Measurements from ENCODE around the gene CDH4. TPM values are rescaled to one million over a fixed set of nuclear protein-coding genes. Genes with fewer than 3 reads are reported as not detected.

The CDH4 gene
- total RNA-seq, 1 experiment from 2014 or later: not detected

DNA sequence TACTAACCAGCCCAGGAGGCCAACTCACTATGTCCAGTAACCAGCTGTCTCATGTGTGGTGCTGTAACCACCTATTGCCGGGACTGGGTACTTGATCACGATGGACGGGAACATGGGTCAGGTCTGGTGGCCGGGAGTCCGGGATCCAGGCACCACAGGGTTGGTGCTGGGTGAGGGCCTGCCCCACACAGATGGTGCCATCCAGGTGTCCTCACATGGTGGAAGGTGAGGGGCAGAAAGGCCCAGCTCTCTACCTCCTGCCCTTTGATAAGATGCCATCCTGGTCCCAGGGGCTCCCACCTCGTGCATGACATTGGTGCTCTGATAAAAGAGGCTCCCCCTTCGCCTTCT is 697.3 kb downstream of the CDH4 start:
- POLR2A ChIA-PET: no interaction called here
- no peak overlapping the region for H3K4me3 ChIP-seq (ENCODE audit: low read depth in 2 of 2, low read length in 2 of 2)
- H3K27ac ChIP-seq (ENCODE audit: low read length): no peak overlapping the region
- ATAC-seq (peak; percentile 40; the same call in 1 of the 2 replicates), DNase-seq (ENCODE audit: low read depth, low spot score) (no peak)
- CTCF ChIA-PET: no interaction called here
- no peaks in the 10 kb centered on the region for H3K36me3 ChIP-seq (ENCODE audit: control insufficient read depth, insufficient read depth, low read length)
- H3K27me3 ChIP-seq (ENCODE audit: control insufficient read depth, insufficient read depth, low read length): no peaks in the 10 kb centered on the region
- intact Hi-C loops (cut with micrococcal nuclease; ENCODE audit: unreplicated experiment): no loop called here
- no peaks in the 10 kb centered on the region for H3K4me1 ChIP-seq (ENCODE audit: control insufficient read depth, insufficient read depth, low read length)
- no peak for TF ChIP-seq SIN3A (IDR thresholded peaks at IDR 0.05; ENCODE audit: borderline replicate concordance, insufficient read depth, low read depth, low read length)
- H3K9me3 ChIP-seq (ENCODE audit: control insufficient read depth, insufficient read depth, low read depth, low read length): no peaks in the 10 kb centered on the region
- in situ Hi-C loops (cut with HindIII; ENCODE audit: low pct_unique_long_range_greater_than_20kb, low sequenced_read_pairs): no loop called here
- BruUV-seq (replicated peaks): no TSS peak

GRCh38 chr20:61949714-61950640 is 697.9 kb downstream of the CDH4 start:
- peak; percentile 44; the same call in 1 of the 2 replicates for ATAC-seq

DNA sequence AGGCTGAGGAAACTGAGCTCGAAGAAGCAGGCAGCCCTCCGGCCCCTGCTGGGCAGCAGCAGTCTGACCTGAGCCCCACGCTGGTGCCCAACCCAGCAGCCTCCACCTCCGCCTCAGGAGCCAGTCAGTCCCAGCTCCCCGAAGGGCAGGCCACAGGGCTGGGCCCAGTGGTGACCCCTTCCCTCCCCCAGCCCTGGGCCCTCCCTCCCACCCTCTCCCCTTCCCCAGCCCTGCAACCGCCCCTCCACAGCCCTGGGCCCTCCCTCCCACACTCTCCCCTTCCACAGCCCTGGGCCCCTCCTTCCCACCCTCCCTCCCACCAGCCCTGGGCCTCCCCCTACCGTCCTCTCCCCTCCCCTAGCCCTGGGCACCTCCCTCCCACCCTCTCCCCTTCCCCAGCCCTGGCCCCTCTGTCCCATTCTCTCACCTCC is 698.6 kb downstream of the CDH4 start:
- H3K36me3 ChIP-seq (ENCODE audit: control insufficient read depth, insufficient read depth, low read length): no peaks in the 10 kb centered on the region
- no peak overlapping the region for H3K27ac ChIP-seq (ENCODE audit: low read length)
- DNase-seq (ENCODE audit: low read depth, low spot score): no peak
- H3K27me3 ChIP-seq (ENCODE audit: control insufficient read depth, insufficient read depth, low read length): no peaks in the 10 kb centered on the region
- ChIA-PET CTCF (no interaction called here), POLR2A (no interaction called here)
- no peaks in the 10 kb centered on the region for H3K9me3 ChIP-seq (ENCODE audit: control insufficient read depth, insufficient read depth, low read depth, low read length)
- in situ Hi-C loops (cut with HindIII; ENCODE audit: low pct_unique_long_range_greater_than_20kb, low sequenced_read_pairs) (no loop called here), intact Hi-C loops (cut with micrococcal nuclease; ENCODE audit: unreplicated experiment) (no loop called here)
- no TSS peak for BruUV-seq (replicated peaks)
- H3K4me1 ChIP-seq (ENCODE audit: control insufficient read depth, insufficient read depth, low read length): no peaks in the 10 kb centered on the region
- H3K4me3 ChIP-seq (ENCODE audit: low read depth in 2 of 2, low read length in 2 of 2): no peak overlapping the region
- TF ChIP-seq SIN3A (IDR thresholded peaks at IDR 0.05; ENCODE audit: borderline replicate concordance, insufficient read depth, low read depth, low read length) (no peak), POLR2AphosphoS5 (IDR thresholded peaks at IDR 0.05; ENCODE audit: low read depth, low read length) (no peak), TCF7L2 (IDR thresholded peaks at IDR 0.05; ENCODE audit: low read depth, low read length) (no peak)
- TF ChIP-seq, protein P1, sequence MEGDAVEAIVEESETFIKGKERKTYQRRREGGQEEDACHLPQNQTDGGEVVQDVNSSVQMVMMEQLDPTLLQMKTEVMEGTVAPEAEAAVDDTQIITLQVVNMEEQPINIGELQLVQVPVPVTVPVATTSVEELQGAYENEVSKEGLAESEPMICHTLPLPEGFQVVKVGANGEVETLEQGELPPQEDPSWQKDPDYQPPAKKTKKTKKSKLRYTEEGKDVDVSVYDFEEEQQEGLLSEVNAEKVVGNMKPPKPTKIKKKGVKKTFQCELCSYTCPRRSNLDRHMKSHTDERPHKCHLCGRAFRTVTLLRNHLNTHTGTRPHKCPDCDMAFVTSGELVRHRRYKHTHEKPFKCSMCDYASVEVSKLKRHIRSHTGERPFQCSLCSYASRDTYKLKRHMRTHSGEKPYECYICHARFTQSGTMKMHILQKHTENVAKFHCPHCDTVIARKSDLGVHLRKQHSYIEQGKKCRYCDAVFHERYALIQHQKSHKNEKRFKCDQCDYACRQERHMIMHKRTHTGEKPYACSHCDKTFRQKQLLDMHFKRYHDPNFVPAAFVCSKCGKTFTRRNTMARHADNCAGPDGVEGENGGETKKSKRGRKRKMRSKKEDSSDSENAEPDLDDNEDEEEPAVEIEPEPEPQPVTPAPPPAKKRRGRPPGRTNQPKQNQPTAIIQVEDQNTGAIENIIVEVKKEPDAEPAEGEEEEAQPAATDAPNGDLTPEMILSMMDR (IDR thresholded peaks at IDR 0.05): no peak
- TF ChIP-seq, protein P2, sequence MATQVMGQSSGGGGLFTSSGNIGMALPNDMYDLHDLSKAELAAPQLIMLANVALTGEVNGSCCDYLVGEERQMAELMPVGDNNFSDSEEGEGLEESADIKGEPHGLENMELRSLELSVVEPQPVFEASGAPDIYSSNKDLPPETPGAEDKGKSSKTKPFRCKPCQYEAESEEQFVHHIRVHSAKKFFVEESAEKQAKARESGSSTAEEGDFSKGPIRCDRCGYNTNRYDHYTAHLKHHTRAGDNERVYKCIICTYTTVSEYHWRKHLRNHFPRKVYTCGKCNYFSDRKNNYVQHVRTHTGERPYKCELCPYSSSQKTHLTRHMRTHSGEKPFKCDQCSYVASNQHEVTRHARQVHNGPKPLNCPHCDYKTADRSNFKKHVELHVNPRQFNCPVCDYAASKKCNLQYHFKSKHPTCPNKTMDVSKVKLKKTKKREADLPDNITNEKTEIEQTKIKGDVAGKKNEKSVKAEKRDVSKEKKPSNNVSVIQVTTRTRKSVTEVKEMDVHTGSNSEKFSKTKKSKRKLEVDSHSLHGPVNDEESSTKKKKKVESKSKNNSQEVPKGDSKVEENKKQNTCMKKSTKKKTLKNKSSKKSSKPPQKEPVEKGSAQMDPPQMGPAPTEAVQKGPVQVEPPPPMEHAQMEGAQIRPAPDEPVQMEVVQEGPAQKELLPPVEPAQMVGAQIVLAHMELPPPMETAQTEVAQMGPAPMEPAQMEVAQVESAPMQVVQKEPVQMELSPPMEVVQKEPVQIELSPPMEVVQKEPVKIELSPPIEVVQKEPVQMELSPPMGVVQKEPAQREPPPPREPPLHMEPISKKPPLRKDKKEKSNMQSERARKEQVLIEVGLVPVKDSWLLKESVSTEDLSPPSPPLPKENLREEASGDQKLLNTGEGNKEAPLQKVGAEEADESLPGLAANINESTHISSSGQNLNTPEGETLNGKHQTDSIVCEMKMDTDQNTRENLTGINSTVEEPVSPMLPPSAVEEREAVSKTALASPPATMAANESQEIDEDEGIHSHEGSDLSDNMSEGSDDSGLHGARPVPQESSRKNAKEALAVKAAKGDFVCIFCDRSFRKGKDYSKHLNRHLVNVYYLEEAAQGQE (IDR thresholded peaks at IDR 0.05; ENCODE audit: insufficient read depth in 1 of 2, low read depth in 2 of 2, low read length in 1 of 2): no peak
- peak; percentile 54; the same call in 1 of the 2 replicates for ATAC-seq

More at GRCh38 chr20:61949714-61950640, 697.9 kb downstream of the CDH4 start:
- intact Hi-C loops (cut with micrococcal nuclease; ENCODE audit: unreplicated experiment) (no loop called here), in situ Hi-C loops (cut with HindIII; ENCODE audit: low pct_unique_long_range_greater_than_20kb, low sequenced_read_pairs) (no loop called here)
- H3K9me3 ChIP-seq (ENCODE audit: control insufficient read depth, insufficient read depth, low read depth, low read length): no peaks in the 10 kb centered on the region
- H3K4me3 ChIP-seq (ENCODE audit: low read depth in 2 of 2, low read length in 2 of 2): no peak overlapping the region
- ChIA-PET CTCF (no interaction called here), POLR2A (no interaction called here)
- BruUV-seq (replicated peaks): no TSS peak
- DNase-seq (ENCODE audit: low read depth, low spot score): no peak
- no peaks in the 10 kb centered on the region for H3K27me3 ChIP-seq (ENCODE audit: control insufficient read depth, insufficient read depth, low read length)
- no peak for TF ChIP-seq TCF7L2 (IDR thresholded peaks at IDR 0.05; ENCODE audit: low read depth, low read length)
- TF ChIP-seq, protein P2 (IDR thresholded peaks at IDR 0.05; ENCODE audit: insufficient read depth in 1 of 2, low read depth in 2 of 2, low read length in 1 of 2): peak in 1 of 2 experiments; percentile 15; a peak in 1 of 4 replicates
- H3K36me3 ChIP-seq (ENCODE audit: control insufficient read depth, insufficient read depth, low read length): no peaks in the 10 kb centered on the region
- H3K4me1 ChIP-seq (ENCODE audit: control insufficient read depth, insufficient read depth, low read length): no peaks in the 10 kb centered on the region
- H3K27ac ChIP-seq (ENCODE audit: low read length): no peak overlapping the region
